GM21390 (cell line): Measurements from ENCODE around the gene DEFB131B.
"Not testable (repeated sequence)": the region's sequence is repeated elsewhere in the genome, so short reads cannot be mapped to it uniquely, and the experiment has no call there.

Experiments
- ATAC-seq: cut with Tn5 transposase; IDR thresholded peaks from one replicate; pipeline ENCODE4 v1.9.1; 2021; ENCODE audit not compliant: unreplicated experiment

Gene DEFB131B, protein sequence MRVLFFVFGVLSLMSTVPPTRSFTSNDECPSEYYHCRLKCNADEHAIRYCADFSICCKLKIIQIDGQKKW

DNA sequence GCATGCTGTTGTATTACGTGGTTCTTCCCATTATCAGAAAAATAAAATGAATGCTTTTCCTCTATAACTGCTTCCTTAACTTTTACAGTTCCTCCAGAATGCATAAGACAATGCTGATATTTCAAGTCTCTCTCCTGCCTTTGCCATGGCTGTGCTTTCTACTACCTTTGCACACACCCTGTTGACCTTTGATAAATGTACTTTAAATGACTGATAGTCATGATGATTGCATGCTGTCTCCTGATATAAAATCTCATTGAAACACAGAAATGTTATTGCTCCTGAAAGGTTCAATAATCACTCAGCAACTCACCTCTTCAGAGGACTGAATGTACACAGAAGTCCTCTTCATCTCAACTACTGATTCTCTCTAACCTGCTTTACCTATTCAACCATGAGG is at the start of gene DEFB131B:
DEFB131B (plus strand) TSS at position 395 of the 400 bp plus-strand sequence; CDS start at position 395, 0 bp downstream.
- not testable (repeated sequence) for ATAC-seq

DNA sequence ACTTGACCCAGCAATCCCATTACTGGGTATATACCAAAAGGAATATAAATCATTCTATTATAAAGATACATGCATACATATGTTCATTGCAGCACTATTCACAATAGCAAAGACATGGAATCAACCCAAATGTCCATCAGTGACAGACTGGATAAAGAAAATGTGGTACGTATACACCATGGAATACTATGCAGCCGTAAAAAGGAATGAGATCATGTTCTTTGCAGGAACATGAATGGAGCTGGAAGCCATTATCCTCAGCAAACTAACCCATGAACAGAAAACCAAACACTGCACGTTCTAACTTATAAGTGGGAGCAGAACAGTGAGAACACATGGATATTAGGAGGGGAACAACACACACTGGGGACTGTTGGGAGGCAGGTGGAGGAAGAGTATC is 49.0 kb upstream of the DEFB131B start:
- ATAC-seq = not testable (repeated sequence)

DNA sequence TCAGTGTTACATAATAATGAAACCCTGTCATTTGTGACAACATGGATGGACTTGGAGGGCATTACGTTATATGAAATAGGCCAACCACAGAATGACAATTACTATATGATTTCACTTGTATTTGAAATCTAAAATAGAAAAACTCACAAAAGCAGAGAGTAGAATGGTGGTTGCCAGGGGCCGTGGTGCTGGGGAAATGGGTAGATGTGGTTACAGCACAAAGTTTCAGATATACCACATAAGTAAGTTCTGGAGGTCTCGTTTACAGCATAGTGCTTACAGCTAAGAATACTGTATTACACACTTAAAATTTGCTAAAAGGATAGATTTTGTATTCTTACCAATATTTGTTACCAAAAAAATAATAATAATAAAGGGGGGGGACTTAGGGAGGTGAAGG is 48.6 kb upstream of the DEFB131B start:
- ATAC-seq = not testable (repeated sequence)

DNA sequence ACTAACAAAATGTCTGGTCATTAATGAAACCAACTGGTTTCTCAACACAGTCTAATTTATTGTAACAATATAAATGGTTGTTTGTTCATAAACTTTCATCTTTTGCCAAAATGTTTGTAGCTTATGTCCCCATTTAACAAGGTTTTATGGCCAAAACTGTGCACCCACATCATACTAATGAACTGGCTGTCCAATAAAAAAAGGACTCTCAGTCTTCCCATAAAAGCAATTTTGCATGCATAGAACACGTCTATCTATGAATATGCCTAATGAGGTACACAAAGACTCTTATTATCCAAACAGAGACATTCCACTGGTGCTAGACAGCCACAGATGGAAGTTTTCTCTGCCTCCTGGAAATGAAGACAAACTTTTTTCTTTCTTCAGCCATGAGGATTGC is 45.4 kb upstream of the DEFB131B start, which contains the start of gene DEFB108B:
DEFB108B (plus strand) TSS at position 390 of the 400 bp plus-strand sequence; CDS start at position 390, 0 bp downstream.
- ATAC-seq = not testable (repeated sequence)

DNA sequence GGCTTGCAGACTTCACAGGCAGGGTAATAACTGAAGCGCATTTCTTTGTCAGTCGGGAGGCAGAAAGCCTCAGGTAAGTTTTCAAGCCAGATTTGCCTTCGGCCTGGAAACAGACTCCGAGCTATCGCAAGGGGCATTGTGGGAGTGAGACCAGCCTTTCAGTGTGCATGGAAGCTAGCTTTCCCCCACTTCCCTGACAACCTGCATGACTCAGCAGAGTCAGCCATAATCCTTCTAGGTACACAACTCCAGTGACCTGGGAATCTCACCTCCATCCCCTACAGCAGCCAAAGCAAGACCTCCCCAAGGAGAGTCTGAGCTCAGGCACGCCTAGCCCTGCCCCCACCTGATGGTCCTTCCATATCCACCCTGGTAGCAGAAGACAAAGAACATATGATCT is 35.5 kb upstream of the DEFB131B start:
- not testable (repeated sequence) for ATAC-seq

DNA sequence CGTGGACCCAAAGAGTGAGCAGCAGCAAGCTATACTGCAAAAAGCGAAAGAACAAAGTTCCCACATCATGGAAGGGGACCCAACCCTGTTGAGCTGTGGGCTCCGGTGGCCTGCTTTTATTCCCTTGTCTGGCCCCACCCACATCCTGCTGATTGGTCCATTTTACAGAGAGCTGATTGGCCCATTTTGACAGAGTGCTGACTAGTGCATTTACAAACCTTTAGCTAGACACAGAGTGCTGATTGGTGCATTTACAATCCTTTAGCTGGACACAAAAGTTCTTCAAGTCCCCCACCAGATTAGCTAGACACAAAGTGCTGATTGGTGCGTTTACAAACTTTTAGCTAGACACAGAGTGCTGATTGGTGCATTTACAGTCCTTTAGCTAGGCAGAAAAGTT is 34.9 kb upstream of the DEFB131B start:
- ATAC-seq = not testable (repeated sequence)

DNA sequence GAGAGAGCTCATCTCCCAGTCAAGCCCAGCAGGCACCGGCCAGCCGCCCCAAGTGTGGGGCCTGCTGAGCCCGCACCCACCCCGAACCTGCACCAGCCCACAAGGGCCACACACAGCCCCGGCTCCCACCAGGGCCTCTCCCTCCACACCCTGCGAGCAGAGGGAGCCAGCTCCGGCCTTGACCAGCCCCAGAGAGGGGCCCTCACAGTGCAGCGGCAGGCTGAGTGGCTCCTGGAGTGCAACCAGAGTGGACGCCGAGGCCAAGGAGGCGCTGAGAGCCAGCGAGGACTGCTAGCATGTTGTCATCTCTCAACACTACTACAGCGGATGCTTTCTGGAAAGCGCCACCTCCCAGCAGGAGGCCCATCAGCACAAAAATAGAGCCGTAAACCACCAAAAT is 34.4 kb upstream of the DEFB131B start:
- no peak for ATAC-seq

DNA sequence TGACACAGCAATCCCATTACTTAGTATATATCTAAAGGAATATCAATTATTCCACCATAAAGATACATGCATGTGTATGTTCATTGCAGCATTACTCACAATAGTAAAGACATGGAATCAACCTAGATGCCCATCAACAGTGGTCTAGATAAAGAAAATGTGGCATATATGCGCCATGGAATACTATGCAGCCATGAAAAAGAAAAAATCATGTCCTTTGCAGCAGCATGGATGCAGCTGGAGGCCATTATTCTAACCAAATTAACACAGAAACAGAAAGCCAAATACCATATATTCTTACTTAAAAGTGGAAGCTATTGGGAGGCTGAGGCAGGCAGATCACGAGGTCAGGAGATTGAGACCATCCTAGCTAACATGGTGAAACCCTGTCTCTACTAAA is 24.4 kb upstream of the DEFB131B start:
- ATAC-seq = not testable (repeated sequence)

DNA sequence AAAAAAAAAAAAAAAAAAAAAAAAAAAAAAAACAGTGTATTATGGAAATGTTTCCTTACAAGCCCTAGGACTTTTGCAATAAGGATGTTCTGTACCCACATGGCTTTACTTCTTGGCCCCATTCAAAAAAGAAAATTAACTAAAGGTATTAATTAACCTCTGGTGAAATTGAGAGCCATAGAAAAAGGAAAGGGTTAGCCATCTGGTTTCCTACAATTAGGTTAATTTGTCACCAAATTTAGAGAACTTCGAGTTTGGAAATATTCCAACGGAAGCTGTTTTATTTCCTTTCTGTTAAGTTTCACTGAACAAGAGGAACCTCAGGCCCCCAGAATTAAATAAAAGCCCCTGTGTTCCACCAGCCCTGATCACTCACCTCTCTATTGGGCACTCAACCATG is 22.4 kb upstream of the DEFB131B start:
- ATAC-seq = not testable (repeated sequence)

DNA sequence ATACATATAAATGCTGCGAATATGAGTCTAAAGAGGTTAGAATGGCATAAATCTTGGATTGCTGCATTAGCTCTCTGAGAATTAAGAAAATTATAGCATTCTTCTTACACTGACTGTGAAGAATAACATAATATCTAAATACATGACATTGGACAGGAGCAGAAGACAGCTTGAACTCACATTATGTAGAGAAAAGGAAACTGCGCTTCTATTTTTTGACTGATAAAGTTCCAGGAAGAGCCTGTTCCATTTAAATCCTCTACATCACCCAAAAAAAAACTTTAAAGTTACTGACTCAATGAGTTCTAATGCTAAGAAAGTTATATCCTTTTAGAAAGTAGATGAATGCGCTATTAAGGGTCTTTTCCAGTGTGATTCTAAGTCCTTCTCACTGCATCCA is 17.4 kb upstream of the DEFB131B start:
- ATAC-seq = not testable (repeated sequence)

DNA sequence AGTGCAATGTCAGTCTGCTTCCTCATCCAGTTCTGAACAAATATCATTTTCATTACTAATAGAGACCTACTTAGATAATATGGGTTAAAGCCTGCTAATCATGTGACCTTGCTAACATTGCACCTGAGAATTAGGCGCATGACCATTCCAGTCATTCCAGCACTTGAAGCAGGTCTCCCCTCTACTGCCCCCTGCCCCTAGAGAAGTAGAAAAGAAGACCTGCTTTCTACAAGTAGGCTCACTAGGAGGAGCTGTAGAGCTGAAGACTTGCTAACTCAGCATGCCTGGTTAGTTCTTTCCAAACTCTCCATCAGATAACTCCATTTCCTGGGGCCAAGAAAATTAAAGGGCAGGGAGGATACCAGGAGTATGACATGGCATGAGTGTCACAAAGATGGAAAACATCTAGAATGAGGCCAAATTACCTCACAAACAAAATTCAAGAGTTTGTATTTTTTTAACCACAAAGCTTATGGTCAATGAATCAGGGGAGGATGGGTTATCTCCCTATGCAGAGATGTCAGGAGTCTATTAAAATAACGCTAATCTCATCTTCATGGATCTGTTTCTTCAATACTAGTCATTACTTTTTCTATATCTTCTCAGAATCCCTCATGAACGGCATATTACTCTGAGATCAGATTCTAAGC is 14.2 kb upstream of the DEFB131B start:
- not testable (repeated sequence) for ATAC-seq

DNA sequence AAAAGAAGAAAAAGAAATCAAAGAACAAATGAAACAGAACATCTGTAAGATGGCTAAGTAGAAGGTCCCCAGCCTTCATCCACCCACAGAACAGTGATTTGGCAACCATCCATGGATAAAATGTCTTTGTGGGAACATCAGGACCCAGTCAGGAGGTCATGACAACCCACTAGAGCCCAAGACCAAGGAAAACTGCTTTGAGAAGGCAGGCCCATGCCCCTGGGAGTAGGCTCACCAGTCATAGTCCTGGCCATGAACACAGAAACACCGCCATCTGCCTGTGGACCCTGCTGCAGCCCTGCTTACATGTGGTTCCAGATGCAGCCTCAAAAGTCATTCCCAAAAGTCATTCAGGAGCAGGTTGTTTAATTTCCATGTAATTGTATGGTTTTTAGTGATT is 11.0 kb upstream of the DEFB131B start:
- not testable (repeated sequence) for ATAC-seq

DNA sequence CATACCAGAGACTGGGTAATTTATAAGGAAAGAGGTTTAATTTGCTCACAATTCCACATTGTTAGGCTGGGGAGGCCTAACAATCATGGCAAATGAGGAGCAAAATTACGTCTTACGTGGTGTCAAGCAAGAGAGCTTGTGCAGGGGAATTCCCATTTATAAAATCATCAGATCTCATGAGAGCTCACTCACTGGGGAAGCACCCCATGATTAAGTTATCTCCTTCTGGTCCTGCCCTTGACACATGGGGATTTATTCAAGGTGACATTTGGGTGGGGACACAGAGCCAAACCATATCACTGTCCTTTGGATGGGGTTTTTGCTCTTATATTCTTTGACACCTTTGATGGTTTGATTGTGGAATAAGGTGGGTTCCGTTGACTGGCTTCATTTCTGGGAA is 8.3 kb upstream of the DEFB131B start:
- not testable (repeated sequence) for ATAC-seq

DNA sequence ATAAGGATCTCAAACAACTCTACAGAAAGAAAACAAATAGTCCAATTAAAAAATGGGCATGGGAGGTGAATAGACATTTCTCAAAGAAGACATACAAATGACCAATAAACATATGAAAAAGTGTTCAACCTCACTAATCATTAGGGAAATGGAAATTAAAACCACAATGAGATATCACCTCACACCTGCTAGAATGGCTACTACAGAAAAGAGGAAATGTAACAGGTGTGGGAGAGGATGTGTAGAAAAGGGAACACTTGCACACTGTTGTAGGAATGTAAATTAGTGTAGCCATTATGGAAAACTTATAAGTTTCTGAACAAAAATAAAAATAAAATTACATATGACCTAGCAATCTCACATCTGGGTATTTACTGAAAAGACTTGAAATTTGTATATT is 7.6 kb upstream of the DEFB131B start:
- not testable (repeated sequence) for ATAC-seq

DNA sequence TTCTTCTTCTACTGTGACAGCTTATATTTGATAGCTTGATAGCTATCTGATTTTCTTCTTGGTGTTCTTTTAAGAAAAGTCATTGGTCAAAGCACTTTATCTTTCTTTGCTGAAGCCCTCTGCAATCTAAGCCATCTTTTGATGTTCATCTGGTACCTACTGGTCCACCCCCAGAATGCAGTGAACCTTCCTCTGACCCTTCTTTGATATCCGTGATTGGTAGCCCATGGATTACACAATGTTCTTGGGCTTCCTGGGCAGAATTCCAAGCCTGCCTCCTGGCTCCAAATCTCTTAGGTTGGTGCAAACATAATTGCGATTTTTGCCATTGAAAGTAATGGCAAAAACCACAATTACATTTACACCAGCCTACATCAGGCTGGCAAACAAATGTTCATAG is 2.0 kb upstream of the DEFB131B start:
- ATAC-seq = not testable (repeated sequence)

DNA sequence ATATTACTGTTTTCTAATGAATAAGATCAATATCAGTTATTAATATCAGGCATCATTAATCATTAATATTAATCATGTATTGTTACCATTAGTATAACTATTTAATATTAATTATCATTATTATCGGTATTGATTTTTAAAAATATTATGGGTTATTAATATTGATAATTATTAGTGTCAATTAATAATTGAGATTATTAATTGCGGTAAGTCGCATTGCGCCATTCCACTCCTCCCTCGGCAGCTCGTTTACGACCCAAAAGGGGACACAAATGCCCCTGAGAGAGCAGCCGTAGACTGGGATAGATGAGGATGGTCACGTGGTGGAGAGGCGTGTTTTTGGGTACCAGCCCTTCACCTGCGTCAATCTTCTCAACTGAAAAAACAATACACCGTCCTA is 7.6 kb downstream of the DEFB131B start:
- not testable (repeated sequence) for ATAC-seq

DNA sequence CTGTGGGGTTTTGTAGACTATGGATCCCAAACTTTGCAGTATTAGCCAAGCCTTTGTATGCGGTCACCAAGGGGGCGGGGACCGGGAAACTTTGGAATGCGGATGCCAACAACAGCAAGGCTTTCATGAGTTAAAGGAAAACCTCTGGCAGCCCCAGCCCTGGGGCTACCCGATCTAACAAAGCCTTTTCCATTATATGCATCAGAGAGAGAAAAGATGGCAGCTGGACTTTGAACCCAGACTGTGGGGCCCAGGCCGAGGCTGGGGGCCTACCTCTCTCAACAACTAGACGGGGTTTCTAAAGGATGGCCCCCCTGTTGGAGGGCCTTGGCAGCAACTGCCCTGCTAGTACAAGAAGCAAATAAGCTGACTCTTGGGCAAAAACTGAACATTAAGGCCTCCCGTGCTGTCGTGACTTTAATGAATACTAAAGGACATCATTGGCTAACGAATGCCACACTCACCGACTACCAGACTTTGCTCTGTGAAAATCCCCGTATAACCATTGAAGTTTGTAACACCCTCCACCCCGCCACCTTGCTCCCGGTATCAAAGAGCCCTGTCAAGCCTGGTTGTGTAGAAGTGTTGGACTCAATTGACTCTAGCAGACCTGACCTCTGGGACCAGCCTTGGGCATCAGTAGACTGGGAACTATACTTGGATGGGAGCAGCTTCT is 10.2 kb downstream of the DEFB131B start:
- not testable (repeated sequence) for ATAC-seq

DNA sequence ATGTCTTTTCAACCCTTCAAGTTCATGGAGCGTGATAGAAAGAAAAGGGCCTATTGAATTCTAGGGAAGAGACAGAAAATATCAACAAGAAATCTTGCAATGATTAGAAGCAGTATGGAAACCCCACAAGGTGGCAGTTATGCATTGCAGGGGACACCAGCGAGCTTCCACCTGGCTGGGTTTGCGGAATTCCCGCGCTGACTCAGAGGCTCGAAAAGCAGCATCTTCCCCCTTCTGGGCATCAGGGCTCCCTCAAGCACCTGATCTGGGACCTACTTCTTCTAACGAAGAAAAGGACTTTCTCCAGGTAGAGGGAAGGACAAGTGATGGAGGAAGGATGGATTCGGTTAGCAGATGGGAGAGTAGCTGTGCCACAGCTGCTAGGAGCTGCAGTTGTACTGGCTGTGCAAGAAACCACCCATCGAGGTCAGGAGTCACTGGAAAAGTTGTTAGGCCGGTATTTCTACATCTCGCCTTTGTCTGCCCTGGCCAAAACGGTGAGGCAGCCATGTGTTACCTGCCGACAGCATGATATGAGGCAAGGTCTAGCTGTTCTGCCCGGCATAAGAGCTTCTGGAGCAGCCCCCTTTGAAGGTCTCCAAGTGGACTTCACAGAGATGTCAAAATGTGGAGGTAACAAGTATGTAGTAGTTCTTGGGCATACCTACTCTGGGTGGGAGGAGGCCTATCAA is 11.1 kb downstream of the DEFB131B start:
- ATAC-seq = not testable (repeated sequence)

DNA sequence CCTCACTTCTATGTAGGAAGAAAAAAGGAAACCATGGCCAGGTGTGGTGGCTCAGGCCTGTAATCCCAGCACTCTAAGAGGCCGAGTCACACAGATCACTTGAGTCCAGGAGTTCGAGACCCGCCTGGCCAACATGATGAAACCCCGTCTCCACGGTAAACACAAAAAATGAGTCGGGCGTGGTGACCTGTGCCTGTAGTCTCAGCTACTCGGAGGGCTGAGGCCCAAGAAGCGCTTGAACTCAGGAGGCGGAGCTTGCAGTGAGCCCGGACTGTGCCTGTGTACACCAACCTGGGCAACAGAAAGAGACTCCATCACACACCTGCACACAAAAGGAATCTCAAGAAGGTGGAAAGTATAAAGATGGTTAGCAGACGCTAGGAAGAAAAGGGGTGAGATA is 17.7 kb downstream of the DEFB131B start:
- ATAC-seq = no peak

DNA sequence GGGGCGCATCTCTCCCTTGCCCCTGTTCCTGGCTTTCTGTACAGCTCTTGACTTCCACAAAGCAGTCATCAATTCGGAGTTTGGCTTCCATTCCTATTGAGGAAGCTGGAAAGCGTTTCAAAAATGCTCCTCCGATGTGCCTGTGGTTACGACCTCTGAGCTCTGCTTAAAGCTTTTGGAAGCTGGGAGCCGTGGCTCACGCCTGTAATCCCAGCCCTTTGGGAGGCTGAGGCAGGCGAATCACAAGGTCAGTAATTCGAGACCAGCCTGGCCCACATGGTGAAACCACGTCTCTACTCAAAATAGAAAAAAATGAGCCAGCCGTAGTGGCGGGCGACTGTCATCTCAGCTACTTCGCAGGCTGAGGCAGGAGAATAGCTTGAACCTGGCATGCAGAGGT is 22.9 kb downstream of the DEFB131B start:
- ATAC-seq = not testable (repeated sequence)

DNA sequence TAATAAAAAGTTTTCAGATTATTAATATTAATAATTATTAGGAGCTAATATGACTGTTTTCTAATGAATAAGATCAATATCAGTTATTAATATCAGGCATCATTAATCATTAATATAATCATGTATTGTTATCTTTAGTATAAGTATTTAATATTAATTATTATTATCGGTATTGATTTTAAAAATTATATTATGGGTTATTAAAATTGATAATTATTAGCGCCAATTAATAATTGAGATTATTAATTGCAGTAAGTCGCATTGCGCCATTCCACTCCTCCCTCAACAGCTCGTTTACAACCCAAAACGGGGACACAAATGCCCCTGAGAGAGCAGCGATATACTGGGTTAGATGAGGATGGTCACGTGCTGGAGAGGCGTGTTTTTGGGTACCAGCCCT is 30.0 kb downstream of the DEFB131B start:
- no peak for ATAC-seq

DNA sequence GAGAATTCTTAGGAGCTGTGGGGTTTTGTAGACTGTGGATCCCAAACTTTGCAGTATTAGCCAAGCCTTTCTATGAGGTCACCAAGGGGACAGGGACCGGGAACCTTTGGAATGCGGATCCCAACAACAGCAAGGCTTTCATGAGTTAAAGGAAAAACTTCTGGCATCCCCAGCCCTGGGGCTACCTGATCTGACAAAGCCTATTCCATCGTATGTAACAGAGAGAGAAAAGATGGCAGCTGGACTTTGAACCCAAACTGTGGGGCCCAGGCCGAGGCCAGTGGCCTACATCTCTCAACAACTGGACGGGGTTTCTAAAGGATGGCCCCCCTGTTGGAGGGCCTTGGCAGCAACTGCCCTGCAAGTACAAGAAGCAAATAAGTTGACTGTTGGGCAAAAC is 32.5 kb downstream of the DEFB131B start:
- ATAC-seq = not testable (repeated sequence)
